Testis (tissue), 2 donors: Measurements from ENCODE around the gene SDK1.

Source experiments
- CTCF ChIP-seq, 3 experiments: fragments of 450-650 bp in 2 of 3; fragments of 200-600 bp in 1 of 3; sonication (generic) in 1 of 3; IDR thresholded peaks; one replicate each; pipeline ENCODE4 v1.5.1; 2016 to 2019; ENCODE audit warnings: antibody characterized with exemption in 3 of 3, mild to moderate bottlenecking in 2 of 3, moderate library complexity in 1 of 3
- POLR2A ChIP-seq: fragments of 450-650 bp; IDR thresholded peaks from one replicate; pipeline ENCODE4 v1.6.1; 2017; ENCODE audit warnings: antibody characterized with exemption, mild to moderate bottlenecking, moderate library complexity

- TF ChIP-seq CTCF (IDR thresholded peaks at IDR 0.05) = no peak
- no peak for TF ChIP-seq POLR2A
Measured at GRCh38 chr7:4043988-4044387, 742.9 kb downstream of the SDK1 start.
